COR-L47 (cell line): ENCODE data around the gene EBPL.
"Not testable (repeated sequence)": the region's sequence is repeated elsewhere in the genome, so short reads cannot be mapped to it uniquely, and the experiment has no call there.

Experiments used
- DNase-seq: peaks from one replicate; lab custom pipeline; 2025; lab: John Stamatoyannopoulos, UW

Gene EBPL

GRCh38 chr13:49635599-49636433 lies 55.5 kb downstream of the EBPL start:
- no peak for DNase-seq

- DNase-seq, result no peak
Observed at GRCh38 chr13:49633710-49634109, 57.6 kb downstream of the EBPL start.

GRCh38 chr13:49632156-49632555 lies 59.1 kb downstream of the EBPL start:
- no peak for DNase-seq

- DNase-seq, result no peak
Observed at GRCh38 chr13:49630580-49630979, 60.7 kb downstream of the EBPL start.

GRCh38 chr13:49629947-49630346 lies 61.3 kb downstream of the EBPL start:
- no peak for DNase-seq

- DNase-seq, result no peak
Observed at GRCh38 chr13:49629196-49629938, 61.9 kb downstream of the EBPL start.

- DNase-seq, result no peak
Observed at GRCh38 chr13:49627831-49628652, 63.2 kb downstream of the EBPL start, which contains the start of gene ARL11. Gene ARL11 (plus strand): TSS chr13:49628507. CDS start chr13:49630448, 1,941 bp downstream.

GRCh38 chr13:49625392-49626079 lies 65.8 kb downstream of the EBPL start:
- no peak for DNase-seq

- DNase-seq, result no peak
Observed at GRCh38 chr13:49624229-49624628, 67.1 kb downstream of the EBPL start.

GRCh38 chr13:49622174-49622946 lies 68.9 kb downstream of the EBPL start:
- no peak for DNase-seq

- peak; percentile 53 for DNase-seq
Observed at GRCh38 chr13:49620170-49620621, 71.1 kb downstream of the EBPL start.

GRCh38 chr13:49616676-49617065 lies 74.6 kb downstream of the EBPL start:
- no peak for DNase-seq

GRCh38 chr13:49615836-49616675 lies 75.2 kb downstream of the EBPL start:
- no peak for DNase-seq

GRCh38 chr13:49612042-49612441 lies 79.2 kb downstream of the EBPL start:
- DNase-seq, result not testable (repeated sequence)
